Heart right ventricle (tissue), 16 donors: Measurements from ENCODE around the gene EVC. TPM values are rescaled to one million over a fixed set of nuclear protein-coding genes. Genes with fewer than 3 reads are reported as not detected.

Experiments
- ATAC-seq, 8 donors: fragments of 200-7000 bp; cut with Tn5 transposase; one replicate each; pipeline ENCODE4 v1.9.1; 2020; ENCODE audit warnings: mild to moderate bottlenecking in 8 of 8, moderate library complexity in 8 of 8, moderate number of reproducible peaks in 1 of 8
- DNase-seq, 2 donors: peaks; one replicate each; pipeline ENCODE4 v3.0.0-alpha.2; 2020
- H3K27ac ChIP-seq, 10 donors: fragments of 200-600 bp; sonication (generic) in 2 of 10; one replicate each; pipeline versions ENCODE4 v1.5.0 to v1.8.0; 2020 to 2022; ENCODE audit warnings: mild to moderate bottlenecking in 3 of 10
- H3K27me3 ChIP-seq, 7 donors: fragments of 200-600 bp; one replicate each; pipeline ENCODE4 v1.8.0; 2021 to 2022; ENCODE audit warnings: mild to moderate bottlenecking in 2 of 7
- H3K36me3 ChIP-seq, 9 donors: fragments of 200-600 bp; sonication (generic) in 1 of 9; one replicate each; pipeline versions ENCODE4 v1.5.0 to v1.8.0; 2020 to 2022; ENCODE audit warnings: mild to moderate bottlenecking in 2 of 9
- H3K4me1 ChIP-seq, 9 donors: fragments of 200-600 bp; sonication (generic) in 1 of 9; one replicate each; pipeline versions ENCODE4 v1.5.0 to v1.8.0; 2020 to 2022; ENCODE audit warnings: mild to moderate bottlenecking in 4 of 9
- H3K4me3 ChIP-seq, 10 donors: fragments of 200-600 bp; sonication (generic) in 2 of 10; one replicate each; pipeline versions ENCODE4 v1.5.0 to v1.8.0; 2020 to 2022; ENCODE audit warnings: mild to moderate bottlenecking in 7 of 10, moderate library complexity in 2 of 10
- H3K9me3 ChIP-seq, 11 donors: fragments of 200-600 bp in 10 of 11; sonication (generic) in 2 of 11; one replicate each; pipeline versions ENCODE4 v1.5.0 to v1.8.0; 2013 to 2022; ENCODE audit warnings: mild to moderate bottlenecking in 2 of 11, control low read depth in 1 of 11, moderate library complexity in 1 of 11
- WGBS, 2 donors: extraction: QIAGEN DNeasy Blood & Tissue Kit; methylation state at CpG; one replicate each; pipeline ENCODE4 v1.1.7; 2013; ENCODE audit warnings: inconsistent platforms in 1 of 2; 5-methylcytosine and 5-hydroxymethylcytosine counted together
- intact Hi-C, 10 donors: fragments of 100-400 bp; cut with DNase I; formaldehyde crosslinking; loops; one replicate each; pipeline versions ENCODE4 v1.11.1 to v1.14.2; 2022
- polyA plus RNA-seq, 2 donors: library from polyadenylated mRNA; stranded (reverse); fragments of 200-250 nt; gene quantifications; one replicate each; pipeline ENCODE4 v1.2.3, GENCODE V29; 2013
- total RNA-seq, 10 donors: library from RNA; stranded (reverse); fragmentation: NEBNext Ultra II Directional in 3 of 10; extraction: Animal tissue kit (Norgen Biotek cat#: 25700) in 3 of 10; gene quantifications; one replicate each; pipeline versions ENCODE4 v1.2.1 to v1.2.4, GENCODE V29; 2021 to 2023
- TF ChIP-seq, protein P1 (sequence below), 9 donors: fragments of 200-600 bp; sonication (generic) in 2 of 9; IDR thresholded peaks; one replicate each; pipeline versions ENCODE4 v1.5.0 to v1.8.0; 2021 to 2022; ENCODE audit warnings: antibody characterized with exemption in 9 of 9, mild to moderate bottlenecking in 5 of 9, moderate library complexity in 1 of 9
- donor health status: Arrhythmogenic right ventricular cardiomyopathy.
- donor health status: ischemic (EF 13 %, LVEDD 7.1; RV severe dilation, severe dysfunction).
- donor health status: healthy with polysubstance abuse.
- donor health status: DM: no; HTN: yes; CAD: no.
- donor health status: DM: no; HTN: no; CAD: no.
- donor health status: ischemic (EF 25% LVEDD 6.9; RV normal size, moderate dysfunction).
- donor health status: ischemic (EF 25% LVEDD 5.7; RV mildly dilated, moderate dysfunction).
- donor health status: healthy.
- donor health status: DM: yes; HTN: yes; CAD: no.
- donor health status: Ischemic cardiomyopathy.
- donor health status: ischemic (EF 35%, LVEDD 5.7; RV mildly dilated, moderate dysfunction).
- donor health status: nonischemic (EF 11% LVEDD 7.7; RV severe dilation, severe dysfunction).
- donor health status: DM: yes; HTN: yes; CAD: no.
- donor health status: PGD.
- donor health status: ischemic (EF 29% LVEDD 5.4; RV normal size, mild dysfunction).
- donor health status: nonischemic (EF 23%, LVEDD 6.1; RV moderate dilation, normal function).

Gene EVC
- total and polyA plus RNA-seq, 12 donors: 0.97 to 7.5 (median 4.8) TPM

DNA sequence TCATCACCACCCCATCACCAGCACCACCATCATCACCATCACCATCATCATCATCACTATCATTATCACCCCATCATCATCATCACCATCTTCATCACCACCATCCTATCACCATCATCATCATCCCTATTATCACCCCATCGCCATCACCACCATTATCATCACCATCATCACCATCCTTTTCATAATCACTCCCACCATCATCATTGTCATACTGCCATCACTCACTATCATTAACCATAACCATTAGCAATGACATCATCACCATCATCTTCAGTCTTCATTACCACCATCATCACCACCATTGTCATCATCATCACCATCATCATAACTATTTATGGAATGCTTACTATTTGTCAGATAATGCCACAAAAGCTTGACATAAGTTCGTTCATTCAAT is 146.2 kb downstream of the EVC start:
- H3K27ac ChIP-seq: no peak overlapping the region
- H3K27me3 ChIP-seq: peaks cover 0 to 8% (median 1%) of the 10 kb centered on the region in 7 donors
- TF ChIP-seq, protein P1, sequence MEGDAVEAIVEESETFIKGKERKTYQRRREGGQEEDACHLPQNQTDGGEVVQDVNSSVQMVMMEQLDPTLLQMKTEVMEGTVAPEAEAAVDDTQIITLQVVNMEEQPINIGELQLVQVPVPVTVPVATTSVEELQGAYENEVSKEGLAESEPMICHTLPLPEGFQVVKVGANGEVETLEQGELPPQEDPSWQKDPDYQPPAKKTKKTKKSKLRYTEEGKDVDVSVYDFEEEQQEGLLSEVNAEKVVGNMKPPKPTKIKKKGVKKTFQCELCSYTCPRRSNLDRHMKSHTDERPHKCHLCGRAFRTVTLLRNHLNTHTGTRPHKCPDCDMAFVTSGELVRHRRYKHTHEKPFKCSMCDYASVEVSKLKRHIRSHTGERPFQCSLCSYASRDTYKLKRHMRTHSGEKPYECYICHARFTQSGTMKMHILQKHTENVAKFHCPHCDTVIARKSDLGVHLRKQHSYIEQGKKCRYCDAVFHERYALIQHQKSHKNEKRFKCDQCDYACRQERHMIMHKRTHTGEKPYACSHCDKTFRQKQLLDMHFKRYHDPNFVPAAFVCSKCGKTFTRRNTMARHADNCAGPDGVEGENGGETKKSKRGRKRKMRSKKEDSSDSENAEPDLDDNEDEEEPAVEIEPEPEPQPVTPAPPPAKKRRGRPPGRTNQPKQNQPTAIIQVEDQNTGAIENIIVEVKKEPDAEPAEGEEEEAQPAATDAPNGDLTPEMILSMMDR (IDR thresholded peaks at IDR 0.05): no peak
- no peak overlapping the region for H3K4me3 ChIP-seq
- intact Hi-C loops: no loop called here
- H3K36me3 ChIP-seq: no peaks in the 10 kb centered on the region
- 94 to 96% methylated on average over 2 of the region's 2 CpGs for WGBS, 2 donors
- no peaks in the 10 kb centered on the region for H3K4me1 ChIP-seq
- no peak for DNase-seq
- ATAC-seq: no peak
- no peaks in the 10 kb centered on the region for H3K9me3 ChIP-seq

DNA sequence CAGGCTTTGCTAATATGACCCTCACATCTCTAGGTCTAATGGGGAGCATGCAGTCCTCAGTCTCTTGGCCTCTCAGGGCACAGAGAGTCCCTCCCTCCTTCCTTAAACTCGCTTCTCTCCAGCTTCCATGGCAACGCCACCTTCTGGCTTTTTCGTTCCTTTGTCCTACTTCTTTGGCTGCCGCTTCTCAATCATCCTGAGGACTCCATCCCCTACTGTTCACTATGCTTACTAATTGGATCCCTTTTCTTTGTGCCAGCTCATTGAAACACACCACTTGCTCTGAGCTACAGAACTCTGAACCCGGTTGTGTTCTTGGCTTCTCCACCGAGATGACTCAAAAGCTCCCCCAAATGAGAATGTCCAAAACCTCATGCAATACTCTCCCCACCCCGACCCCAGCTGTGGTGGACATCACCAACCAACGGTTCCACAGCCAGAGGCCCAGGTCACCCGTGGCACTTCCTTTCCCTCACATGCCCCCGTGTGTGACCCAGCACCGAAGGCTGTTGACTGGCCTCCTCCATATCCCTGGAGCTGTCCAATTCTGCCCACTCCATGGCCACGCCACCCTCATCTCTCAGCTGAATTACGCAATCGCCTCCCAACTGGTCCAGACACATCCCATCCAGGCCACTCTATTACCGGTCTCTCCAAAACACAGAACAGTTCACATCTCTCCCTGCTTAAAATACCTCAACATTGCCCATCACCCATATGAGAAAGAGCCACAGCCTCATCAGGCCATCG is 147.2 kb downstream of the EVC start:
- Histone ChIP-seq H3K4me1 (no peaks in the 10 kb centered on the region), H3K9me3 (no peaks in the 10 kb centered on the region), H3K27ac (no peak overlapping the region), H3K4me3 (no peak overlapping the region), H3K36me3 (no peaks in the 10 kb centered on the region), H3K27me3 (peaks cover 0 to 8% (median 0%) of the 10 kb centered on the region in 7 donors)
- no peak for ATAC-seq
- 91 to 92% methylated on average over 16 of the region's 16 CpGs for WGBS, 2 donors
- TF ChIP-seq, protein P1 (IDR thresholded peaks at IDR 0.05): no peak
- intact Hi-C loops: no loop called here
- DNase-seq: no peak

DNA sequence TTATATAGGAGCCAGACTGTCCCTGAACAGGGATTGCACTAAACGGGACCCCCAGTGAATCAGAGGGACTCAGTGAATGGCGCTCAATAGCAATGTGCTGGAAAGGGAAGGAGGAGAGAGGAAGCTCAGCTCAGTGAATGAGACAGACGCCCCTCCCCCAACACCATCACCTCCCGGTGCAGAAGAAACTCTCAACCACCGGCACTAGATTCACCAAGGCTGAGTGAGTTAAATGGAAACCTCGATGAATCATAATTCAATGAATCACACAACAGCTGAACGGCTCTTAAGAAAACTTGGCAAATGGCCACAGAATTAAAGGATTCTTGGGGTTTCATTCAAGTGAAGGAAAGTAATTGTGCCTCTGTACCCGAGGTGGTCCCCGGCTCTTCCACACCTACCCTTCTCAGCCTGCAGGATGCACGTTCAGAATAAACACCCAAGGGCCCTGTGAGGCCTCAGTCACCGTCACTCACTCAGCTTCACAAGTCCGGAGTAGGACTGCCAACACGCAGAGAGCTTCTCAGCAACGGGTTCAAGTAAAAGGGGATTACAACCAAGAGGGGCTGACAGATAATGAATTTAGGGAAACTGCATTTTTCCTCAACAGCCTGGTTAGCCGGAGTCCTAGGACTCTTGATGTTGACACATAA is 152.6 kb downstream of the EVC start:
- no peak overlapping the region for H3K4me3 ChIP-seq
- no peaks in the 10 kb centered on the region for H3K4me1 ChIP-seq
- intact Hi-C loops: no loop called here
- ATAC-seq (no peak), DNase-seq (no peak)
- H3K27me3 ChIP-seq: peaks cover 0 to 5% (median 0%) of the 10 kb centered on the region in 7 donors
- H3K27ac ChIP-seq: no peak overlapping the region
- H3K9me3 ChIP-seq: no peaks in the 10 kb centered on the region
- 63 to 67% methylated on average over 15 of the region's 15 CpGs for WGBS, 2 donors
- TF ChIP-seq, protein P1 (IDR thresholded peaks at IDR 0.05): no peak
- H3K36me3 ChIP-seq: no peaks in the 10 kb centered on the region

Other genes starting within 250 kb of the EVC start
- 1 to 10 TPM in 2 of 10 donors, under 1 TPM in 8; 0.47 to 1.2 (median 0.90) TPM for gene EVC2, start 2.6 kb upstream of the EVC start, total RNA-seq
- 1 to 10 TPM in 1 of 2 donors, under 1 TPM in 1; 0.87 to 1.5 TPM for gene EVC2, start 2.6 kb upstream of the EVC start, polyA plus RNA-seq
- 1 to 10 TPM in 5 of 10 donors, under 1 TPM in 5; 0.40 to 1.9 (median 0.95) TPM for gene CRMP1, start 181.9 kb downstream of the EVC start, total RNA-seq
- gene CRMP1, start 181.9 kb downstream of the EVC start, polyA plus RNA-seq: 1 to 10 TPM in 1 of 2 donors, under 1 TPM in 1; 0.59 to 2.3 TPM